HCT116 (cell line): ENCODE measurements around the gene LDLRAD4. TPM values are rescaled to one million over a fixed set of nuclear protein-coding genes. Genes with fewer than 3 reads are reported as not detected.

ENCODE experiments used
- ATAC-seq: fragments of 200-7000 bp; cut with Tn5 transposase; 2 replicates; pipeline ENCODE4 v1.9.1; 2020; ENCODE audit warnings: mild to moderate bottlenecking, moderate library complexity
- BruUV-seq: library from RNA; stranded (reverse); fragments of 400-500 nt; replicated peaks from 2 replicates; lab custom pipeline; 2021; lab: Mats Ljungman, UMichigan
- CTCF ChIA-PET: fragments of 300-600 bp; sonication (Branson Sonifier 250); formaldehyde crosslinking; loops from one replicate; lab custom pipeline; 2021; ENCODE audit warnings: antibody characterized with exemption; lab: Charles Lee
- POLR2A ChIA-PET: fragments of 300-600, 350-600 bp; sonication (Branson Sonifier 250); formaldehyde crosslinking; loops from one replicate; lab custom pipeline; 2021; ENCODE audit warnings: antibody characterized with exemption; lab: Charles Lee
- RAD21 ChIA-PET, 2 experiments: fragments of 300-600 bp; sonication (Branson Sonifier 250); formaldehyde crosslinking; loops; one replicate each; lab custom pipeline; 2023; ENCODE audit warnings: low total read pairs in 2 of 2; ENCODE audit not compliant: uncharacterized antibody in 2 of 2, unreplicated experiment in 2 of 2, low non-redundant PET in 1 of 2; lab: Charles Lee
- DNase-seq: peaks from one replicate; pipeline ENCODE4 v3.0.0-alpha.2; 2010; ENCODE audit warnings: low read depth, low spot score
- H2AFZ ChIP-seq: fragments of 200-600 bp; shearing (Covaris generic), sonication (generic); 2 replicates; pipeline ENCODE4 v1.6.1; 2017; ENCODE audit warnings: low read depth, mixed run types, mixed read lengths, antibody characterized with exemption, low read length; ENCODE audit not compliant: poor library complexity, severe bottlenecking
- H3K27ac ChIP-seq: 2 replicates; pipeline ENCODE4 v1.5.1; 2012; ENCODE audit warnings: low read depth, low read length
- H3K27me3 ChIP-seq: fragments of 200-600 bp; sonication (generic); 2 replicates; pipeline ENCODE4 v1.6.1; 2016; ENCODE audit warnings: mixed run types, low read length, mixed read lengths; ENCODE audit not compliant: insufficient read depth
- H3K36me3 ChIP-seq, 2 experiments: fragments of 200-500 bp in 1 of 2; fragments of 200-600 bp in 1 of 2; sonication (Bioruptor generic) in 1 of 2; sonication (generic) in 1 of 2; 2 replicates each; pipeline versions ENCODE4 v1.5.1 to v1.6.1; 2014 to 2016; ENCODE audit warnings: low read length in 2 of 2, inconsistent platforms in 1 of 2, mixed read lengths in 1 of 2, mixed run types in 1 of 2; ENCODE audit not compliant: insufficient read depth in 2 of 2, control insufficient read depth in 1 of 2
- H3K4me1 ChIP-seq, 2 experiments: fragments of 200-600 bp in 1 of 2; sonication (generic) in 1 of 2; 2 replicates each; pipeline versions ENCODE4 v1.5.1 to v1.6.1; 2012 to 2017; ENCODE audit warnings: low read length in 2 of 2, inconsistent platforms in 1 of 2, mild to moderate bottlenecking in 1 of 2, mixed read lengths in 1 of 2, mixed run types in 1 of 2, moderate library complexity in 1 of 2; ENCODE audit not compliant: insufficient read depth in 2 of 2, control insufficient read depth in 1 of 2
- H3K4me2 ChIP-seq: fragments of 200-600 bp; sonication (generic); 2 replicates; pipeline ENCODE4 v1.6.1; 2017; ENCODE audit warnings: mixed run types, low read length, mixed read lengths
- H3K4me3 ChIP-seq, 2 experiments: fragments of 200-600 bp in 1 of 2; sonication (generic) in 1 of 2; replicated peaks in 1 of 2; 2 replicates each; pipeline ENCODE4 v1.5.1; 2011 to 2016; ENCODE audit warnings: low read length in 2 of 2, control low read depth in 1 of 2, low read depth in 1 of 2, mild to moderate bottlenecking in 1 of 2, mixed read lengths in 1 of 2, mixed run types in 1 of 2
- H3K79me2 ChIP-seq: fragments of 200-600 bp; sonication (generic); 2 replicates; pipeline ENCODE4 v1.6.1; 2017; ENCODE audit warnings: mild to moderate bottlenecking, mixed run types, low read length, moderate library complexity, mixed read lengths; ENCODE audit not compliant: insufficient read depth
- H3K9ac ChIP-seq: fragments of 200-600 bp; sonication (generic); 2 replicates; pipeline ENCODE4 v1.6.1; 2016; ENCODE audit warnings: low read length, mixed read lengths
- H3K9me2 ChIP-seq: fragments of 200-600 bp; sonication (generic), shearing (Covaris generic); 2 replicates; pipeline ENCODE4 v1.6.1; 2017; ENCODE audit warnings: mixed run types, mild to moderate bottlenecking, moderate library complexity; ENCODE audit not compliant: insufficient read depth
- H3K9me3 ChIP-seq, 2 experiments: fragments of 200-500 bp in 1 of 2; fragments of 200-600 bp in 1 of 2; sonication (Bioruptor generic) in 1 of 2; sonication (generic) in 1 of 2; 2 replicates each; pipeline ENCODE4 v1.6.1; 2014 to 2017; ENCODE audit warnings: low read length in 2 of 2, mixed read lengths in 2 of 2, inconsistent platforms in 1 of 2, low read depth in 1 of 2, mild to moderate bottlenecking in 1 of 2, mixed run types in 1 of 2, moderate library complexity in 1 of 2; ENCODE audit not compliant: control insufficient read depth in 1 of 2, insufficient read depth in 1 of 2
- H4K20me1 ChIP-seq: fragments of 200-600 bp; sonication (generic), shearing (Covaris generic); 2 replicates; pipeline ENCODE4 v1.6.1; 2017; ENCODE audit warnings: mixed run types, mild to moderate bottlenecking, moderate library complexity; ENCODE audit not compliant: insufficient read depth
- ATF3 ChIP-seq: IDR thresholded peaks from 2 replicates; pipeline ENCODE4 v1.6.1; 2012
- ELF1 ChIP-seq: IDR thresholded peaks from 2 replicates; pipeline ENCODE4 v1.6.1; 2012; ENCODE audit warnings: low read depth, borderline replicate concordance
- EZH2 ChIP-seq: fragments of 200-600 bp; sonication (generic); IDR thresholded peaks from 2 replicates; pipeline ENCODE4 v1.6.1; 2017; ENCODE audit warnings: antibody characterized with exemption, mixed run types
- JUND ChIP-seq: IDR thresholded peaks from 2 replicates; pipeline ENCODE4 v1.6.1; 2012
- MAX ChIP-seq: IDR thresholded peaks from 2 replicates; pipeline ENCODE4 v1.6.1; 2012
- REST ChIP-seq: IDR thresholded peaks from 2 replicates; pipeline ENCODE4 v1.6.1; 2012; ENCODE audit warnings: low read depth
- SRF ChIP-seq: IDR thresholded peaks from 2 replicates; pipeline ENCODE4 v1.6.1; 2012; ENCODE audit warnings: low read depth
- TCF7L2 ChIP-seq: IDR thresholded peaks from 2 replicates; pipeline ENCODE4 v1.7.0; 2011; ENCODE audit warnings: borderline replicate concordance, inconsistent platforms; ENCODE audit not compliant: insufficient read depth, insufficient read length; ENCODE audit errors: extremely low read depth
- ZBTB33 ChIP-seq: IDR thresholded peaks from 2 replicates; pipeline ENCODE4 v1.6.1; 2011; ENCODE audit warnings: mild to moderate bottlenecking, low read length, moderate library complexity; ENCODE audit not compliant: insufficient replicate concordance; ENCODE audit errors: extremely low read depth
- ZNF274 ChIP-seq: fragments of 200-500 bp; sonication (Bioruptor generic); IDR thresholded peaks from 2 replicates; pipeline ENCODE4 v1.6.1; 2014; ENCODE audit warnings: mild to moderate bottlenecking, low read depth, low read length, inconsistent platforms
- intact Hi-C: fragments of 100-400 bp; cut with micrococcal nuclease; formaldehyde crosslinking; loops from 2 replicates; pipeline ENCODE4 v1.10.0; 2022
- total RNA-seq: library from RNA; stranded (reverse); gene quantifications from one replicate; pipeline ENCODE4 v1.2.1, GENCODE V29; 2021; ENCODE audit not compliant: unreplicated experiment

LDLRAD4 gene
- total RNA-seq, 1 experiment from 2014 or later: 1.2 TPM

- DNase-seq: no peak
- intact Hi-C loops: no loop called here
- H3K27ac ChIP-seq: no peak overlapping the region
- H2AFZ ChIP-seq: no peak overlapping the region
- ChIA-PET CTCF (no interaction called here), RAD21 (no interaction called here), POLR2A (no interaction called here)
- ATAC-seq: no peak
- H3K9me2 ChIP-seq: no peaks in the 10 kb centered on the region
- no peak overlapping the region for H3K4me2 ChIP-seq
- peaks cover 6% of the 10 kb centered on the region; the same call in 1 of the 2 replicates for H3K27me3 ChIP-seq
- no peak overlapping the region for H3K9ac ChIP-seq
- no peak overlapping the region for H3K4me3 ChIP-seq
- no TSS peak for BruUV-seq
- no peaks in the 10 kb centered on the region for H3K79me2 ChIP-seq
- no peak for TF ChIP-seq JUND
- no peak for TF ChIP-seq ELF1
- no peak for TF ChIP-seq ATF3
- no peak for TF ChIP-seq ZBTB33
- TF ChIP-seq MAX: no peak
- TF ChIP-seq REST: no peak
- no peak for TF ChIP-seq SRF
- no peak for TF ChIP-seq ZNF274
- TF ChIP-seq EZH2: no peak
- TF ChIP-seq TCF7L2: no peak
- TF ChIP-seq, all 23 proteins: peak for 0
- H4K20me1 ChIP-seq: no peaks in the 10 kb centered on the region
- no peaks in the 10 kb centered on the region for H3K36me3 ChIP-seq
- no peaks in the 10 kb centered on the region for H3K4me1 ChIP-seq
- no peaks in the 10 kb centered on the region for H3K9me3 ChIP-seq
These were observed 245.1 kb downstream of the LDLRAD4 start for GRCh38 chr18:13463526-13464210.
